H7 (cell line): ENCODE results near the gene LMBR1. TPM values are rescaled to one million over a fixed set of nuclear protein-coding genes. Genes with fewer than 3 reads are reported as not detected.

Source experiments
- DNase-seq: peaks from one replicate; pipeline ENCODE4 v3.0.0; 2012
- H3K27me3 ChIP-seq: 2 replicates; pipeline ENCODE4 v1.6.0; 2011; ENCODE audit warnings: mild to moderate bottlenecking, low read length; ENCODE audit not compliant: control insufficient read depth, insufficient read depth
- H3K36me3 ChIP-seq: replicated peaks from 2 replicates; pipeline ENCODE4 v1.5.1; 2011; ENCODE audit warnings: low read length; ENCODE audit not compliant: control insufficient read depth, insufficient read depth
- H3K4me3 ChIP-seq: 2 replicates; pipeline ENCODE4 v1.5.1; 2011; ENCODE audit warnings: low read depth, mild to moderate bottlenecking, control low read depth, low read length, moderate library complexity; ENCODE audit not compliant: insufficient read depth
- total RNA-seq: library from RNA; depleted of rRNA; stranded (reverse); fragments of >200 nt; shearing (Covaris generic); gene quantifications from 2 replicates; pipeline ENCODE4 v1.2.3, GENCODE V29; 2014

The LMBR1 gene
- total RNA-seq, 1 experiment from 2014 or later: 32.0 TPM

- Histone ChIP-seq H3K4me3 (no peak overlapping the region), H3K27me3 (no peaks in the 10 kb centered on the region), H3K36me3 (no peaks in the 10 kb centered on the region)
- DNase-seq: no peak
Observed at GRCh38 chr7:156780724-156781455, 112.1 kb downstream of the LMBR1 start.

- no peak for DNase-seq
- H3K36me3 ChIP-seq: no peaks in the 10 kb centered on the region
Observed at GRCh38 chr7:156778668-156779067, 114.3 kb downstream of the LMBR1 start.

GRCh38 chr7:156778201-156778600, 114.8 kb downstream of the LMBR1 start:
- no peak overlapping the region for H3K4me3 ChIP-seq
- DNase-seq: no peak

More at GRCh38 chr7:156778668-156779067, 114.3 kb downstream of the LMBR1 start:
- Histone ChIP-seq H3K27me3 (no peaks in the 10 kb centered on the region), H3K4me3 (no peak overlapping the region)

GRCh38 chr7:156777364-156778069, 115.5 kb downstream of the LMBR1 start:
- H3K27me3 ChIP-seq: no peaks in the 10 kb centered on the region
- H3K4me3 ChIP-seq: no peak overlapping the region
- H3K36me3 ChIP-seq: no peaks in the 10 kb centered on the region
- DNase-seq: no peak

More at GRCh38 chr7:156778201-156778600, 114.8 kb downstream of the LMBR1 start:
- Histone ChIP-seq H3K27me3 (no peaks in the 10 kb centered on the region), H3K36me3 (no peaks in the 10 kb centered on the region)

GRCh38 chr7:156776527-156776926, 116.5 kb downstream of the LMBR1 start:
- no peaks in the 10 kb centered on the region for H3K27me3 ChIP-seq
- no peaks in the 10 kb centered on the region for H3K36me3 ChIP-seq
- DNase-seq: no peak
- H3K4me3 ChIP-seq: no peak overlapping the region

GRCh38 chr7:156773966-156774365, 119.0 kb downstream of the LMBR1 start:
- Histone ChIP-seq H3K27me3 (no peaks in the 10 kb centered on the region), H3K4me3 (no peak overlapping the region), H3K36me3 (no peaks in the 10 kb centered on the region)
- no peak for DNase-seq

GRCh38 chr7:156772725-156773124, 120.3 kb downstream of the LMBR1 start:
- no peak overlapping the region for H3K4me3 ChIP-seq
- DNase-seq: no peak
- H3K36me3 ChIP-seq: no peaks in the 10 kb centered on the region
- H3K27me3 ChIP-seq: no peaks in the 10 kb centered on the region

GRCh38 chr7:156768698-156769472, 124.1 kb downstream of the LMBR1 start:
- DNase-seq: no peak
- Histone ChIP-seq H3K27me3 (no peaks in the 10 kb centered on the region), H3K4me3 (no peak overlapping the region), H3K36me3 (no peaks in the 10 kb centered on the region)

GRCh38 chr7:156766666-156767065, 126.3 kb downstream of the LMBR1 start:
- Histone ChIP-seq H3K27me3 (no peaks in the 10 kb centered on the region), H3K4me3 (no peak overlapping the region), H3K36me3 (no peaks in the 10 kb centered on the region; the same call in 1 of the 2 replicates)
- DNase-seq: no peak

GRCh38 chr7:156765901-156766656, 126.9 kb downstream of the LMBR1 start:
- no peaks in the 10 kb centered on the region for H3K27me3 ChIP-seq
- DNase-seq: no peak
- H3K4me3 ChIP-seq: no peak overlapping the region
- H3K36me3 ChIP-seq: no peaks in the 10 kb centered on the region; the same call in 1 of the 2 replicates

- no peaks in the 10 kb centered on the region for H3K27me3 ChIP-seq
- no peak for DNase-seq
- H3K36me3 ChIP-seq: no peaks in the 10 kb centered on the region; the same call in 1 of the 2 replicates
- H3K4me3 ChIP-seq: no peak overlapping the region
Observed at GRCh38 chr7:156764766-156765165, 128.2 kb downstream of the LMBR1 start.

- Histone ChIP-seq H3K4me3 (no peak overlapping the region), H3K27me3 (no peaks in the 10 kb centered on the region), H3K36me3 (no peaks in the 10 kb centered on the region; the same call in 1 of the 2 replicates)
- DNase-seq: peak; percentile 59
Observed at GRCh38 chr7:156764016-156764669, 128.8 kb downstream of the LMBR1 start.

- Histone ChIP-seq H3K36me3 (no peaks in the 10 kb centered on the region; the same call in 1 of the 2 replicates), H3K4me3 (no peak overlapping the region), H3K27me3 (no peaks in the 10 kb centered on the region)
- DNase-seq: no peak
Observed at GRCh38 chr7:156759579-156760202, 133.3 kb downstream of the LMBR1 start.
